Suppressor macrophage treated with lipopolysaccharide for 1 hour (primary cell): ENCODE measurements around the gene LEAP2.

Experiments
- DNase-seq, 3 donors: peaks; one replicate each; pipeline ENCODE4 v3.0.0-alpha.2; 2020 to 2022

LEAP2 gene

DNA sequence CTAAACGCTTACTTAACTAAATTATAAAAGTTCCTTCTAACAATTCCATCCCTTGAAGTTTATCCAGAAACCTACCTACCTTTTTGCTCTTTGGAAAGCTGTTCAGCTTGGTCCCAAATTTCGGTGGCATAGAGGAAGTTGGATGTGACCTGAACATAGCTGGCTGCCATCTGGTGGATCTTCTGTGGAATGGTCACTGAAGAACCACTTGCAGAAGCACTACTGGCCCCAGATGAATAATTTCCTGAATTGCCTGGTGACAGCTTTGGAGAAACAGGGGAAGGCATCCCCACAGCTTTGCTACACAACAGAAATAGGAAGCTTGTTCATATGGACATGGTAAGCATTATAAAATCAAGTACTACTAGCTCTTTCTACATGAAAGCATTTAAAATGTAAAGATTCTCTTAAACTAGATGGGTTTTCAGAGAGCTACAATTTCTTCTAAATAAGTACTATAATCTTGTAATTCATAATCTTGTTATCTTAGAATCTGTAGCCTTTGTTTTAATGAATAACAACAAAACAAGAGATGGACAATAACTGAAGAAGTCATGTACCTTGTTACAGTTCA is 9.9 kb downstream of the LEAP2 start:
- peak; percentile 78 to 92 (median 88) for DNase-seq

GRCh38 chr5:132884548-132884947 is 11.1 kb downstream of the LEAP2 start:
- no peak for DNase-seq

DNA sequence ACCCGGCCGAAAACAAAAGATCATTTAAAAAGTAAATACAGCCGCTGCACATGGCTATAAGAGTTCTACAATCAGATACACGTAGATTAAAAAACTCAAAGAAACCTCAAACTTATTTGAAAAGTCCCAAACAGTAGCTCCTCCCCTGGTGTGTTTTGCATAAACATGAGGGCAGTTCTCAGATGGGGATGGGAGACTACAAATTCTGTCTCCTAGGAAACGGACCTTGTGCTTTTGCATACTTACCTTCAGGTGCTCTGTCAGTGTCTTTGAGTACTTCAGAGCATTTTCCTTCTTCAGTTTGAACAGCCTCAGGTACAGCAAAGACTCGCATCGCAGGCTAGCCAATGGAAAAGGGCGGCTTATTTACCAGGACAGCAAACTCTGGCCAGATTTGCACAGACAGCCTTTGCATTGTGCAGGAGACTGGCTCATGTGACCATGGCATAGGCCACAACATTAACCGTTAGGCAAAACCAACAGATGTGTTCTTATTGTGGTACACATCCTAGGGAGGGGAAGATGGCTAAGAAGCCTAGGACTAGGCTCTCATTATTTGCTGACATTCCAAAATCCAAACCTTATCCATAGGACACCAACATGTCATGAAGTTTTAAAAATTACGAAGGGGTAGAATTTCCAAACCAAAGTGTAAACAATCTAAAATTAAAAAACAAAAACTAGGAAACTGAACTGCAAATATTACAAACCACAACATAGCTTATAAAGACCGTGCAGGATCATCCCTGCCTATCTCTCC is 12.8 kb downstream of the LEAP2 start:
- no peak for DNase-seq

- peak in 1 of 3 donors; percentile 39 for DNase-seq
These were observed 13.8 kb downstream of the LEAP2 start for GRCh38 chr5:132887283-132887682.

DNA sequence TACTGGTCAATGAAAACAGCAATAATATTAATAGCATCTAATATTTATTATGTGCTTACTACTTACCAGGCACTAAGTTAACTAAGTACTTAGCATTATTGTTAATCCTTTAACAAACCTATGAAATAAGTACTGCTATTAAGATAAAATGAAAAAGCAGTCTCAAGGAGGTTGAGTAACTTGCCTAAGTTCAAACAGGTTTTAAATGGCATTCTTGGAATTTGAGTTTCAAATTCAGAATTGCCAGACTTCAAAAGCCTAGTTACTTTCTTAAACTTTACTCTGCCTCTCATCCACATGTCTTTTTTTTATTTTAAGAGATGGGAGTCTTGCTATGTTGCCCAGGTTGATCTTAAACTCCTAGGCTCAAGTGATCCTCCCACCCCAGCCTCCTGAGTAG is 16.0 kb downstream of the LEAP2 start:
- DNase-seq = no peak

GRCh38 chr5:132890817-132891216 is 17.3 kb downstream of the LEAP2 start:
- DNase-seq = no peak

DNA sequence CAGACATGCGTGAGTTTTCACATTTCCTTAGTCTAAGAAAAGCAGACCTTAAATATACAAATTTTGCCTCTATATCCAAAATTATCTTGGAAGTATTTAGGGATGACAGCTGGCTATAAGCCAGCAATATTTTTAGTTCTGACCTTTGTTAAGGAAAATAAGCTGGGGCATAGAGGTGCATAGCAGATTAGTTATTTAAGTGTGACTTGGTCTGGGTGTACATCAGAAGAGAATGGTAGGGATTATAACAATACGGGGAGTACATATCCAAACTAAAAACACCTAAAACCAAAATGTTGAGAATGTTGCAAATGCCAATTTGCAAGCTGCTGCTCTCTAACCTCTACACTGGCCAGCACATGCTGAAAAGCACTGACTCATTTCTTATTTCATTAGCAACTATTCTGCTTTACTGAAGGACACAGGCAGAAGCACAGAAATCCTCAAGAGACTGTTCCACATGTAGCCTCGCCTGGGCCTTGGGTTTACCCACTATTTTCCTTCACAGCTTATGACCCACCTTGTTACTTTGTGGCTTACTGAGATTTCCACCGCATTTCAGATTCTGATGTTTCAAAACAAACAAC is 22.3 kb downstream of the LEAP2 start:
- no peak for DNase-seq

DNA sequence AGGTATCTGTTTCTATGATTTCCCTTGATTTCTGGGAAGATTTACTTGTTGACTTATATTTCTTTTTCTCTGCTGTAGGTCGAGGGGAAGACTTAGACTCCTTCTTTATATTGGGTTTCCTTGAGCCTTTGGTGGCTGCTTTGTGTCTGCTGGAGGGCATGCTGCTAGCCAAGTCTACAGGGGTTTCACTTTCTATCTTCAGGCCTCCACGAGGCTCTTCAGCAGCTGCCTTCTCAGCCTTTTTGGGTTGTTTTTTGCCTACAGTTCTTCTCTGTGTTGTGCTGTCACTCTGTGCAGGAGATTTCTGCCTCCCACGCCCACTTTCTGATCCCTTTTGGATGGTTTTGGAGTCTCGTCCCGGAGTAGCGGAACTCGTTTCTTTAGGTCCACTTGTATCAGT is 23.2 kb downstream of the LEAP2 start:
- no peak for DNase-seq

DNA sequence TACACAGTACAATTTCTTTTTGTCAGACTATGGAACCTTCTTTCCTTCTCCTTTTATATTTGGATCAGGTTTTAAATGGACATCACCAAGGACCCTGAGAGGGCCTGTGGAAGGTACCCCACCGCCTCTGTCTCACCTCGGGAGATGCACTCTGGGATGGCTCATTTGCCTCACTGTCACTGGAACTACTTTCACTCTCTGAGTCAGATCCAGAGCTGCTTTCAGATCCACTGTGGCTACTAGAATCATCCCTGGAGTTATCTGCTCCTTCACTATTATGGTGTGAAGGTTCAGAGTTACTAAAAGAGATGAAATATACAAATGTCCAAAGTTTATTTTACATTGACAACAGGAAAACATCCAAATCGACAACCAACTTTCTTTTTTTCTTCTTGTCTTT is 24.6 kb downstream of the LEAP2 start:
- no peak for DNase-seq

DNA sequence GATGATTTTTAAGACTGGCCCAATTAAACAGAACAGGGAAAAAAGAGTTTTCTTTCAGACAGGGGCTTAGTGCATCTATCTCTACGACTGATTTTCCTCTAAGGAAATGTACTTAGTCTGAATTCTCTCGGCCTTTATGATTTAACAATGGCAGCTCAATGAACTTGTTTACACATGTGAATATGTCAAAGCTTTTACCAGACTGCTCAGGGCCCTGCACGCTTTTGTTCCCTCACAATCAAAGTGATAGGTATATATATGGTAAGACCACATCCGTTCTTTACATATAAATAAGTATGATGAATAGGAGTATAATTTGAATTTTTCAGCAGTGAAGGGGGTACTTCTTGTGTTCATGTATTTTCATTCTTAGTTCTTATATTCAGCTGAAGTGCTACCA is 27.6 kb downstream of the LEAP2 start:
- no peak for DNase-seq

DNA sequence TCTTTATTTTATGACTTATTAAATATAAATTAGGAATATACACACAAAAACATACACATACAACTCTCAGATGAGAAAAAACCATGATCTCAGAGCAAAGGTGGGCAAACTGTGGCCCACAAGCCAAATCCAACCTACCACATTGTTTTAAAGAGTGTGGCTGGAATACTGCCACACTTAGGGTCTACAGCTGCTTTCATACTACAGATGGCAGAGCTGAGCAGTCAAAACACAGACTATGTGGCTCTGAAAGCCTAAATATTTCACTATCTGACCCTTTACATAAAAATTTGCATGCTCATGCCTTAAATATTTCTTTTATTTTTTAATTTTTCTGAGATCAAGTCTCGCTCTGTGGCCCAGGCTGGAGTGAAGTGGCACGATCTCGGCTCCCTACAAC is 28.3 kb downstream of the LEAP2 start:
- DNase-seq = no peak

DNA sequence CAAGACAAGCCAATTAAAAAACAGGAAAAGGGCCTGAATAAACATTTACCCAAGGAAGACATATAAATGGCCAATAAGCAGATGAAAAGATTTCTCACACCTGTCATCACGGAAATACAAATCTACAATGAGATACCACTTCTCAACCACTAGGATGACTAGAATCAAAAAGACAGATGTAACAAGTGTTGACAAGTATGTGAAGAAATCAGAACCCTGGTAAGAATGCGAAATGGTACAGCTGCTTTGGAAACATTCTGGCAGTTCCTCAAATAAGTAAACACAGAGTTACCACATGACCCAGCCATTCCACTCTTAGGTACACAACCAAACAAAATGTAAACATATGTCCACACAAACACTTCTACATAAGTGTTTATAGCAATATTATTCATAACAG is 32.5 kb downstream of the LEAP2 start:
- peak in 1 of 3 donors; percentile 61 for DNase-seq

DNA sequence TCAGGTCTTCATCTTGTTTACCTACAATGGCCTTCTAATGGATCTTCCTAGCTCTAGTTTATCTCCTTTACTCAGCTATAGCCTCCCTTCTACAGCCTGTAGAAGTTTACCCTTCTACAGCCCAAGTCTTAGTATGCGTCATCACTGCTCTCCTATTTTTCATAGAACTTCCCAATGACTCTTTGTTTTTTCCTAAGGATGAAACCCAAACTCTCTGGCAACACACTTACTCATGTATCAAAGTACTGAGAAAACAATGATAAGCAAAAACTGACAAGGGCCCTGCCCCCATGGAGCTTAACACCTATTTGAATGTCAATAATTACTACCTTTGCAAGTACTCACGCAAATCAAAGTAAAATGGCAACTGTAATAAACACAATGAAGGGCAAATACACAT is 33.7 kb downstream of the LEAP2 start:
- peak in 1 of 3 donors; percentile 44 for DNase-seq

GRCh38 chr5:132909702-132910101 is 36.2 kb downstream of the LEAP2 start:
- DNase-seq = no peak

DNA sequence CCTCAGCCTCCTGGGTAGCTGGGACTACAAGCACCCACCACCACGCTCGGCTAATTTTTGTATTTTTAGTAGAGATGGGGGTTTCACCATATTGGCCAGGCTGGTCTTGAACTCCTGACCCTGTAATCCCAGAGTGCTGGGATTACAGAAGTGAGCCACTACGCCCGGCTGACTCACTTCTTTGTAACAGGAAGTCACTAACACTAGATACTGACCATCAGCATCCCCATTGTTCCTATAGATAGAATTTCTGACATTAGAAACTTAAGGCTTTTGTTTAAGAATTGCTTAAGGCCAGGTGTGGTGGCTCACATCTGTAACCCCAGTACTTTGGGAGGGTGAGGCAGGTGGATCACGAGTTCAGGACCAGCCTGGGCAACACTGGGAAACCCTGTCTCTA is 42.2 kb downstream of the LEAP2 start:
- DNase-seq = peak; percentile 63 to 77 (median 64)

- DNase-seq = no peak
These were observed 42.6 kb downstream of the LEAP2 start for GRCh38 chr5:132916086-132916485.
